SU-DHL-6 (cell line): Measurements from ENCODE around the gene ATP2B2.

Experiments used
- EZH2phosphoT487 ChIP-seq: fragments of 200-600 bp; sonication (generic), shearing (Covaris generic); conservative IDR thresholded peaks from 2 replicates; pipeline ENCODE4 v1.6.1; 2018; ENCODE audit warnings: mild to moderate bottlenecking, antibody characterized with exemption, low read length, moderate library complexity, mixed read lengths
- TF ChIP-seq, protein P1 (sequence below): fragments of 200-600 bp; sonication (generic); IDR thresholded peaks from one replicate; pipeline ENCODE4 v1.5.1; 2017; ENCODE audit warnings: antibody characterized with exemption, mild to moderate bottlenecking, low read length, moderate library complexity; ENCODE audit not compliant: insufficient read depth, poor library complexity, severe bottlenecking

DNA sequence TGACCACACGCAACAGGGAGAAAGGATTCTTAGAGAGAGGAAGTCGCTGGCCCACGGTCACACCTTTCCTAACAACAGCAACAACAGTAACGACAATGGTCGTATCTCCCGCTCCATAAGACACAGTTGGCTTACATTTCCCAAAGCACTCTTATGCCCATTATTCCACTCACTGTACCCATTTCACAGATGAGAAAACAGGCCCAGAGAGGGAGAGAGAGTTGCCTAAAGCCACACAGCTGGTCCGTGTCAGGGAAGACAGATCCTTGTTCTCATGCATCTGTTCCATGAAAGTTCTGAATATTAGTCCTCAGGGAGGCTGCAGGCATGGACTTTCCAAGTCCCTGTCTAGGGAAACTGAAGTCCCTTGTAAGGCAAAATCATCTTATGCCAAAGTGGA is 42.0 kb upstream of the ATP2B2 start:
- TF ChIP-seq, protein P1, sequence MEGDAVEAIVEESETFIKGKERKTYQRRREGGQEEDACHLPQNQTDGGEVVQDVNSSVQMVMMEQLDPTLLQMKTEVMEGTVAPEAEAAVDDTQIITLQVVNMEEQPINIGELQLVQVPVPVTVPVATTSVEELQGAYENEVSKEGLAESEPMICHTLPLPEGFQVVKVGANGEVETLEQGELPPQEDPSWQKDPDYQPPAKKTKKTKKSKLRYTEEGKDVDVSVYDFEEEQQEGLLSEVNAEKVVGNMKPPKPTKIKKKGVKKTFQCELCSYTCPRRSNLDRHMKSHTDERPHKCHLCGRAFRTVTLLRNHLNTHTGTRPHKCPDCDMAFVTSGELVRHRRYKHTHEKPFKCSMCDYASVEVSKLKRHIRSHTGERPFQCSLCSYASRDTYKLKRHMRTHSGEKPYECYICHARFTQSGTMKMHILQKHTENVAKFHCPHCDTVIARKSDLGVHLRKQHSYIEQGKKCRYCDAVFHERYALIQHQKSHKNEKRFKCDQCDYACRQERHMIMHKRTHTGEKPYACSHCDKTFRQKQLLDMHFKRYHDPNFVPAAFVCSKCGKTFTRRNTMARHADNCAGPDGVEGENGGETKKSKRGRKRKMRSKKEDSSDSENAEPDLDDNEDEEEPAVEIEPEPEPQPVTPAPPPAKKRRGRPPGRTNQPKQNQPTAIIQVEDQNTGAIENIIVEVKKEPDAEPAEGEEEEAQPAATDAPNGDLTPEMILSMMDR = no peak
- TF ChIP-seq EZH2phosphoT487 = no peak
